Measurements from ENCODE around the gene NAALADL2.

- no peak for TF ChIP-seq EZH2phosphoT487 (conservative IDR thresholded peaks at IDR 0.05; ENCODE audit: low read length)
- TF ChIP-seq CTCF (IDR thresholded peaks at IDR 0.05; ENCODE audit: insufficient read depth, low read length, poor library complexity, severe bottlenecking), result no peak
These were observed 882.8 kb downstream of the NAALADL2 start for GRCh38 chr3:175741951-175742350.
